Type B pancreatic cell (in vitro differentiated cells): ENCODE results near the gene HOXB4. TPM values are rescaled to one million over a fixed set of nuclear protein-coding genes. Genes with fewer than 3 reads are reported as not detected.
A peak's percentile ranks its signal among the peaks of the same experiment; 100 is the strongest.

Experiments
- DNase-seq: peaks from one replicate; pipeline ENCODE4 v3.0.0; 2021; ENCODE audit warnings: mixed read lengths; ENCODE audit not compliant: unreplicated experiment; ENCODE audit errors: extremely low spot score
- H3K27ac Mint-ChIP-seq: 2 replicates; pipeline ENCODE4 v1.8.0; 2021; ENCODE audit warnings: mild to moderate bottlenecking, mixed read lengths
- H3K27me3 Mint-ChIP-seq: 2 replicates; pipeline ENCODE4 v1.8.0; 2021; ENCODE audit warnings: mixed read lengths
- H3K36me3 Mint-ChIP-seq: 2 replicates; pipeline ENCODE4 v1.8.0; 2021; ENCODE audit warnings: mixed read lengths
- H3K4me1 Mint-ChIP-seq: one replicate; pipeline ENCODE4 v1.8.0; 2021; ENCODE audit warnings: mixed read lengths; ENCODE audit not compliant: unreplicated experiment
- H3K4me3 Mint-ChIP-seq: 2 replicates; pipeline ENCODE4 v1.8.0; 2021; ENCODE audit warnings: mild to moderate bottlenecking, mixed read lengths
- H3K9me3 Mint-ChIP-seq: 2 replicates; pipeline ENCODE4 v1.8.0; 2021; ENCODE audit warnings: mixed read lengths
- total RNA-seq: library from RNA; stranded (reverse); gene quantifications from 2 replicates; pipeline ENCODE4 v1.2.1, GENCODE V29; 2021; ENCODE audit warnings: low replicate concordance
- TF ChIP-seq, protein P1 (sequence below): fragments of 200-600 bp; sonication (generic); conservative IDR thresholded peaks from 2 replicates; pipeline ENCODE4 v1.5.0; 2021; ENCODE audit warnings: antibody characterized with exemption, mild to moderate bottlenecking

The HOXB4 gene
- total RNA-seq, 1 donor from 2014 or later = 27.0 TPM

GRCh38 chr17:48532261-48532660 is 45.9 kb downstream of the HOXB4 start:
- no peak overlapping the region for H3K4me3 Mint-ChIP-seq
- no peak for DNase-seq
- no peak overlapping the region for H3K27ac Mint-ChIP-seq
- H3K9me3 Mint-ChIP-seq = no peaks in the 10 kb centered on the region
- peaks cover 44% of the 10 kb centered on the region for H3K27me3 Mint-ChIP-seq
- peaks cover 43% of the 10 kb centered on the region for H3K4me1 Mint-ChIP-seq
- H3K36me3 Mint-ChIP-seq = peaks cover under 1% of the 10 kb centered on the region
- TF ChIP-seq, protein P1, sequence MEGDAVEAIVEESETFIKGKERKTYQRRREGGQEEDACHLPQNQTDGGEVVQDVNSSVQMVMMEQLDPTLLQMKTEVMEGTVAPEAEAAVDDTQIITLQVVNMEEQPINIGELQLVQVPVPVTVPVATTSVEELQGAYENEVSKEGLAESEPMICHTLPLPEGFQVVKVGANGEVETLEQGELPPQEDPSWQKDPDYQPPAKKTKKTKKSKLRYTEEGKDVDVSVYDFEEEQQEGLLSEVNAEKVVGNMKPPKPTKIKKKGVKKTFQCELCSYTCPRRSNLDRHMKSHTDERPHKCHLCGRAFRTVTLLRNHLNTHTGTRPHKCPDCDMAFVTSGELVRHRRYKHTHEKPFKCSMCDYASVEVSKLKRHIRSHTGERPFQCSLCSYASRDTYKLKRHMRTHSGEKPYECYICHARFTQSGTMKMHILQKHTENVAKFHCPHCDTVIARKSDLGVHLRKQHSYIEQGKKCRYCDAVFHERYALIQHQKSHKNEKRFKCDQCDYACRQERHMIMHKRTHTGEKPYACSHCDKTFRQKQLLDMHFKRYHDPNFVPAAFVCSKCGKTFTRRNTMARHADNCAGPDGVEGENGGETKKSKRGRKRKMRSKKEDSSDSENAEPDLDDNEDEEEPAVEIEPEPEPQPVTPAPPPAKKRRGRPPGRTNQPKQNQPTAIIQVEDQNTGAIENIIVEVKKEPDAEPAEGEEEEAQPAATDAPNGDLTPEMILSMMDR = no peak

DNA sequence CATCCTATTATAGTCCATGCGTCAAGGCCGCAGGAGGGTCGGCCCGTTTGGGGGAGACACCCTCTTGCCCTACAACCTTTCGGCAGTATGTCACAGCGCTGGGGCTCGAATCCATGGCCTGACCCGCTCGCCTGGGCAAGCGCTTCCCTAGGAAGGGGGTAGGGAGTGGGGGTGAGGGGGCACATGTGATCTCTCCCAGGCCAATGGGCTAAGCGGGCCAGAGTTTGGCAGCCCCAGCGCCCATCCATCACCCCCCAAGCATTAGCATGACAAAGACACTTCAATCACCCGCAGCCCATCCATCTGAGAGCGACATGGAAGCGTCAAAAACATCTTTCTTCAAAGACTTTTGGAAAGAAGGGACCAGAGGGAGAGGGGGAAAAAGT is 47.3 kb downstream of the HOXB4 start, which contains the start of gene HOXB1:
TSS of gene HOXB1 (minus strand) at position 125 of the 386 bp plus-strand sequence. CDS start at position 18, 107 bp downstream.
- Mint-ChIP-seq H3K27me3 (peaks cover 52% of the 10 kb centered on the region), H3K4me1 (peaks cover 48% of the 10 kb centered on the region), H3K4me3 (peak within 1 kb of the TSS; percentile 41), H3K36me3 (no peaks in the 10 kb centered on the region), H3K9me3 (no peaks in the 10 kb centered on the region), H3K27ac (no peak within 1 kb of the TSS)
- no peak for DNase-seq
- TF ChIP-seq, protein P1 = no peak

GRCh38 chr17:48530208-48530886 is 47.8 kb downstream of the HOXB4 start:
- peaks cover 56% of the 10 kb centered on the region for H3K27me3 Mint-ChIP-seq
- peaks cover 50% of the 10 kb centered on the region for H3K4me1 Mint-ChIP-seq
- TF ChIP-seq, protein P1 = no peak
- no peak overlapping the region for H3K27ac Mint-ChIP-seq
- H3K36me3 Mint-ChIP-seq = no peaks in the 10 kb centered on the region
- no peaks in the 10 kb centered on the region for H3K9me3 Mint-ChIP-seq
- H3K4me3 Mint-ChIP-seq = no peak overlapping the region
- no peak for DNase-seq

GRCh38 chr17:48529683-48530009 is 48.5 kb downstream of the HOXB4 start:
- DNase-seq = no peak

DNA sequence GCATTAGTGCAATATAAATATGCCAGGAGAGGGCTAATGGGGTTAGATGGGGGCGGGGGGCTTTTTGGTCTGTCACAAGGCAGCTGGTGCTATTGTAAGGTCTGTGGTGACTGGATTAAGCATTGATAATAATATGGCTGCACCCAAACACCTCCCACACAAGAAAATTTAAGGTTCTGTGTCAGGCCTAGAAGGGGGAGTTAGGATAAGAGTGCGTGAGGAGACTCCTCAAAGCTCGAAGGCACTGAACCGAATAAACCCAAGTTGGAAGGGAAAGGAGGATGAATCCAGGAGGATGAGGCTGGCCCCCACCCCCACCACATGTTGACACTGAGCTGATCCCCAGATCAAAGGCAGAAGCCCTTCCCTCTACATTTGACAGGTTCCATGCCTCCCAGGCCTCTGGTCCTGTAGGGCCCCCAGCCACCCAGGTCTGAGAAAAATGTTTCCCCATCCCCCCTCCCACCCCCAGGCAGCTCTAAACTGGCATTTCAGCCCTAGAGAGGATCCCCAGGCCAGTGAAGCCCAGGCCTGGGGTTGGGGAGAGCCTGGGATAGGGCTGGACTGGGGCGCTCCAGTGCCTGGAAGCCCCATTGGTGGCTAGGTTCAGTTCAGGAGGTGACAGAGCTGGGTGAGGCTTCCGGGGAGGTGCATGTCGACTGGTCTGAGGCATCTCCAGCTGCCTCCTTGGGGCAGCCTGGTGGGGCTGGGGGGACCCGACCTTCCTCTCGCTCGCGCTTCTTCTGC is 49.0 kb downstream of the HOXB4 start:
- no peaks in the 10 kb centered on the region for H3K9me3 Mint-ChIP-seq
- no peak for DNase-seq
- peaks cover 58% of the 10 kb centered on the region for H3K27me3 Mint-ChIP-seq
- H3K27ac Mint-ChIP-seq = peak overlapping the region; percentile 75
- peaks cover 46% of the 10 kb centered on the region for H3K4me1 Mint-ChIP-seq
- H3K36me3 Mint-ChIP-seq = no peaks in the 10 kb centered on the region
- H3K4me3 Mint-ChIP-seq = peak overlapping the region; percentile 67
- TF ChIP-seq, protein P1 = no peak

More at GRCh38 chr17:48529683-48530009, 48.5 kb downstream of the HOXB4 start:
- TF ChIP-seq, protein P1 = no peak
- Mint-ChIP-seq H3K4me1 (peaks cover 50% of the 10 kb centered on the region), H3K4me3 (peak overlapping the region; percentile 67), H3K27ac (no peak overlapping the region), H3K9me3 (no peaks in the 10 kb centered on the region), H3K27me3 (peaks cover 56% of the 10 kb centered on the region), H3K36me3 (no peaks in the 10 kb centered on the region)
